Keratinocyte (primary cell): Measurements from ENCODE around the gene MYOM1. TPM values are rescaled to one million over a fixed set of nuclear protein-coding genes. Genes with fewer than 3 reads are reported as not detected.

Source experiments
- DNase-seq: peaks from one replicate; pipeline ENCODE4 v3.0.0-alpha.2; 2011; ENCODE audit warnings: low read depth, missing footprints, low spot score
- FAIRE-seq: peaks from 2 replicates; lab custom pipeline; 2011; peaks lifted over from hg19 to GRCh38; lab: Jason Lieb, UNC
- H2AFZ ChIP-seq: 2 replicates; pipeline ENCODE4 v1.6.0; 2012; ENCODE audit warnings: low read length, control low read depth, inconsistent platforms; ENCODE audit not compliant: control insufficient read depth
- H3K27ac ChIP-seq: 2 replicates; pipeline ENCODE4 v1.5.1; 2011; ENCODE audit warnings: low read length; ENCODE audit not compliant: control insufficient read depth, insufficient read depth
- H3K27me3 ChIP-seq: 3 replicates; pipeline ENCODE4 v1.6.0; 2011; ENCODE audit warnings: low read length; ENCODE audit not compliant: control insufficient read depth, insufficient read depth; ENCODE audit errors: extremely low read depth
- H3K36me3 ChIP-seq, 2 experiments: 2 replicates in 1 of 2; 3 replicates in 1 of 2; pipeline ENCODE4 v1.5.1; 2011; ENCODE audit warnings: low read length in 2 of 2, mild to moderate bottlenecking in 1 of 2; ENCODE audit not compliant: control insufficient read depth in 2 of 2, insufficient read depth in 2 of 2; ENCODE audit errors: extremely low read depth in 1 of 2
- H3K4me1 ChIP-seq: 3 replicates; pipeline ENCODE4 v1.5.1; 2011; ENCODE audit warnings: low read length; ENCODE audit not compliant: control insufficient read depth, insufficient read depth; ENCODE audit errors: extremely low read depth
- H3K4me2 ChIP-seq: 3 replicates; pipeline ENCODE4 v1.6.0; 2011; ENCODE audit warnings: low read depth, low read length; ENCODE audit not compliant: control insufficient read depth, insufficient read depth; ENCODE audit errors: extremely low read depth
- H3K4me3 ChIP-seq, 3 experiments: fragments of 200-600 bp in 1 of 3; sonication (generic) in 1 of 3; 2 replicates in 2 of 3; 3 replicates in 1 of 3; pipeline ENCODE4 v1.5.1; 2011 to 2016; ENCODE audit warnings: low read length in 3 of 3, mild to moderate bottlenecking in 3 of 3, control low read depth in 2 of 3, inconsistent platforms in 1 of 3, low read depth in 1 of 3, mixed read lengths in 1 of 3, mixed run types in 1 of 3, moderate library complexity in 1 of 3; ENCODE audit not compliant: control insufficient read depth in 2 of 3, insufficient read depth in 2 of 3; ENCODE audit errors: extremely low read depth in 1 of 3
- H3K79me2 ChIP-seq: 2 replicates; pipeline ENCODE4 v1.6.0; 2012; ENCODE audit warnings: low read length; ENCODE audit not compliant: control insufficient read depth, insufficient read depth
- H3K9ac ChIP-seq: 3 replicates; pipeline ENCODE4 v1.6.0; 2011; ENCODE audit warnings: low read length; ENCODE audit not compliant: control insufficient read depth, insufficient read depth; ENCODE audit errors: extremely low read depth
- H3K9me1 ChIP-seq: 3 replicates; pipeline ENCODE4 v1.6.0; 2011; ENCODE audit warnings: low read length; ENCODE audit not compliant: control insufficient read depth, insufficient read depth; ENCODE audit errors: extremely low read depth
- H3K9me3 ChIP-seq: 2 replicates; pipeline ENCODE4 v1.5.1; 2012; ENCODE audit warnings: low read depth, low read length; ENCODE audit not compliant: control insufficient read depth
- H4K20me1 ChIP-seq: 3 replicates; pipeline ENCODE4 v1.6.0; 2011; ENCODE audit warnings: low read length; ENCODE audit not compliant: control insufficient read depth, insufficient read depth; ENCODE audit errors: extremely low read depth
- EZH2 ChIP-seq: IDR thresholded peaks from one replicate; pipeline ENCODE4 v1.6.1; 2012; ENCODE audit warnings: inconsistent platforms, mild to moderate bottlenecking, low read length, moderate library complexity
- dilution Hi-C: fragments of 300-500 bp; cut with MboI; formaldehyde crosslinking; loops from one replicate; pipeline ENCODE4 v1.7.0; 2020; ENCODE audit warnings: low sequenced_read_pairs; ENCODE audit not compliant: extremely low pct_ligation_motif_present
- polyA plus RNA-seq, 5 experiments: library from polyadenylated mRNA; depleted of rRNA in 3 of 5; stranded (reverse) in 3 of 5; stranded (forward) in 1 of 5; unstranded in 1 of 5; fragments of >200 nt; gene quantifications; 1 replicate in 1 of 5; 2 replicates in 3 of 5; 3 replicates in 1 of 5; pipeline versions ENCODE4 v1.2.1 to v1.2.3, GENCODE V29; 2011 to 2012; ENCODE audit warnings: missing spikeins in 2 of 5, low read depth in 1 of 5, low replicate concordance in 1 of 5
- TF ChIP-seq, protein P1 (sequence below), 3 experiments: IDR thresholded peaks in 1 of 3; conservative IDR thresholded peaks in 1 of 3; optimal IDR thresholded peaks in 1 of 3; 2 replicates in 2 of 3; 3 replicates in 1 of 3; pipeline versions ENCODE3 to v1.5.1; 2011; ENCODE audit warnings: low read length in 3 of 3, mild to moderate bottlenecking in 3 of 3, moderate library complexity in 2 of 3, control low read depth in 1 of 3, inconsistent platforms in 1 of 3; ENCODE audit not compliant: insufficient read depth in 2 of 3; ENCODE audit errors: extremely low read depth in 1 of 3

MYOM1 gene
- polyA plus RNA-seq, 1 donor (not counting 4 experiments of a cell fraction or from before 2014, with no cell fraction given), result 0.03 TPM

DNA sequence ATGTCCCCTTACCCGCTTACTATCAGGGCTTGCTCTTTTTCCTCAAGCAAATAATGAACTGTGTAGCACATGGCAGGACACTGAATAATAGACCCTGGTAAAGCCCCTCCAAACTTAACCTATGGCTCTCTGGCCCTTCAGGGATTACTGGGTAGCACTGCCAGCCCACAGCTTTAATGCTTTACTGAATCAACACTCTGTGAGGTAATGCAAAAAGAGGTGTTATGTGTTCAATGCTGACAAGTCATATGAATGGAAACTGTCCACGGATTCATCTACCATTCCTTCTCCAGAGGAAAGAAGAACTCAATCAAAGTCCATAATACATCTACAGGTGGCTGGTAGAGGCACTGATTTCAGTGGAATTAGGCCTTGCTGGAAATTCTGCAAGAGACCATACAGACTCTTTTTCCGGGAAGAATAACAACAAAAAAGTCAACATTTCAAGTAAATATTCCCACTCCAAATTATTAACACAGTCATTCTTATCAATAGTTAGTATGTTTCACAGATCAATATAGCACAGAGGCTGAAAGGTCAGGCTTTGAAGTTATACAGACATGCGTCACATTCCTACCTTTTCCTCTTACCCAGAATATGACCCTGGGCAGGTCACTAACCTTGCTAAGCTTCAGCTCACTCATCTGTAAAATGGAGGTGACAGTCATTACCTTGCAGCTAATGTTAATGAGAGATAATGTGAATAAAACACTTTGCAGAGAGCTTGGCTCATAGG lies 13.8 kb upstream of the MYOM1 start:
- Histone ChIP-seq H4K20me1 (no peaks in the 10 kb centered on the region), H2AFZ (no peak overlapping the region), H3K4me1 (no peaks in the 10 kb centered on the region), H3K9ac (no peak overlapping the region), H3K27me3 (no peaks in the 10 kb centered on the region), H3K79me2 (no peaks in the 10 kb centered on the region), H3K9me1 (no peaks in the 10 kb centered on the region), H3K36me3 (no peaks in the 10 kb centered on the region), H3K4me3 (no peak overlapping the region), H3K4me2 (no peak overlapping the region), H3K27ac (no peak overlapping the region), H3K9me3 (no peaks in the 10 kb centered on the region)
- DNase-seq (no peak), FAIRE-seq (no peak)
- dilution Hi-C loops, result no loop called here
- TF ChIP-seq, protein P1, sequence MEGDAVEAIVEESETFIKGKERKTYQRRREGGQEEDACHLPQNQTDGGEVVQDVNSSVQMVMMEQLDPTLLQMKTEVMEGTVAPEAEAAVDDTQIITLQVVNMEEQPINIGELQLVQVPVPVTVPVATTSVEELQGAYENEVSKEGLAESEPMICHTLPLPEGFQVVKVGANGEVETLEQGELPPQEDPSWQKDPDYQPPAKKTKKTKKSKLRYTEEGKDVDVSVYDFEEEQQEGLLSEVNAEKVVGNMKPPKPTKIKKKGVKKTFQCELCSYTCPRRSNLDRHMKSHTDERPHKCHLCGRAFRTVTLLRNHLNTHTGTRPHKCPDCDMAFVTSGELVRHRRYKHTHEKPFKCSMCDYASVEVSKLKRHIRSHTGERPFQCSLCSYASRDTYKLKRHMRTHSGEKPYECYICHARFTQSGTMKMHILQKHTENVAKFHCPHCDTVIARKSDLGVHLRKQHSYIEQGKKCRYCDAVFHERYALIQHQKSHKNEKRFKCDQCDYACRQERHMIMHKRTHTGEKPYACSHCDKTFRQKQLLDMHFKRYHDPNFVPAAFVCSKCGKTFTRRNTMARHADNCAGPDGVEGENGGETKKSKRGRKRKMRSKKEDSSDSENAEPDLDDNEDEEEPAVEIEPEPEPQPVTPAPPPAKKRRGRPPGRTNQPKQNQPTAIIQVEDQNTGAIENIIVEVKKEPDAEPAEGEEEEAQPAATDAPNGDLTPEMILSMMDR (optimal IDR thresholded peaks at IDR 0.05 in 1 of 3, IDR thresholded peaks at IDR 0.05 in 1 of 3, conservative IDR thresholded peaks at IDR 0.05 in 1 of 3; ENCODE audit: extremely low read depth in 1 of 3, insufficient read depth in 2 of 3, low read length in 3 of 3), result no peak
- TF ChIP-seq EZH2, result no peak

DNA sequence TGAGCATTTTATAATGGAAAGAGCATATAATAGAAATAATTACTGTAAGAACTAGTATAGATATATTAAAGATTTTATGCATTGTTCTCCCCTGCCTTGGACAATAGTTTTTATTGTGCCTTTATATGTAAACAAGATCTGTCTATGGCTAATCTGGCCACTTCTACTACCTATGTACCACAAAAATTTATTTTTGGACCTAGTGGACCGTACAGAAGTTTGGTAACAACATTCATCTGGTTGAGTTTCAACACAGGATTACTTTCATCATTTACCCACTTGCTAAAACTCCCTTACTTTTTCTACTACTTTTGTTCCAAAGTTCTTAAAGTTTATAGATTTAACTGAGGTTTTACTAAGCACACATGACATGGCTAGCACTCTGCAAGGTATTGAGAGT lies 13.2 kb upstream of the MYOM1 start:
- no peak for TF ChIP-seq EZH2
- TF ChIP-seq, protein P1 (optimal IDR thresholded peaks at IDR 0.05 in 1 of 3, IDR thresholded peaks at IDR 0.05 in 1 of 3, conservative IDR thresholded peaks at IDR 0.05 in 1 of 3; ENCODE audit: extremely low read depth in 1 of 3, insufficient read depth in 2 of 3, low read length in 3 of 3), result no peak
- no peaks in the 10 kb centered on the region for H3K9me1 ChIP-seq
- H3K79me2 ChIP-seq, result no peaks in the 10 kb centered on the region
- no peak overlapping the region for H3K9ac ChIP-seq
- H3K27me3 ChIP-seq, result no peaks in the 10 kb centered on the region
- H4K20me1 ChIP-seq, result no peaks in the 10 kb centered on the region
- H3K27ac ChIP-seq, result no peak overlapping the region
- DNase-seq (no peak), FAIRE-seq (no peak)
- dilution Hi-C loops, result no loop called here
- H3K4me1 ChIP-seq, result no peaks in the 10 kb centered on the region
- H3K9me3 ChIP-seq, result no peaks in the 10 kb centered on the region
- H2AFZ ChIP-seq, result no peak overlapping the region
- no peak overlapping the region for H3K4me2 ChIP-seq
- H3K36me3 ChIP-seq, result no peaks in the 10 kb centered on the region
- H3K4me3 ChIP-seq, result no peak overlapping the region
